HepG2 (cell line): Measurements from ENCODE around the gene CAMK1D. TPM values are rescaled to one million over a fixed set of nuclear protein-coding genes. Genes with fewer than 3 reads are reported as not detected.
A peak's percentile ranks its signal among the peaks of the same experiment; 100 is the strongest.

Experiments used
- ATAC-seq: fragments of 200-7000 bp; cut with Tn5 transposase; 3 replicates; pipeline ENCODE4 v1.9.1; 2020; ENCODE audit warnings: mild to moderate bottlenecking, moderate library complexity
- BruUV-seq: library from RNA; stranded (reverse); fragments of 400-500 nt; replicated peaks from 2 replicates; lab custom pipeline; 2021; lab: Mats Ljungman, UMichigan
- CTCF ChIA-PET: fragments of 300-600 bp; formaldehyde crosslinking; extraction: SDS; loops from one replicate; lab custom pipeline; 2021; ENCODE audit warnings: low total read pairs, inconsistent platforms, low intra/inter-chr PET ratio; lab: Yijun Ruan, JAX
- POLR2A ChIA-PET: fragments of 350-600 bp; sonication (Branson Sonifier 250); formaldehyde crosslinking; loops from one replicate; lab custom pipeline; 2020; ENCODE audit warnings: antibody characterized with exemption, inconsistent platforms; lab: Yijun Ruan, JAX
- DNase-seq: peaks from one replicate; pipeline ENCODE4 v3.0.0-alpha.2; 2015; ENCODE audit warnings: low spot score
- FAIRE-seq: peaks from 3 replicates; lab custom pipeline; 2011; peaks lifted over from hg19 to GRCh38; lab: Jason Lieb, UNC
- H2AFZ ChIP-seq: one replicate; pipeline ENCODE4 v1.6.1; 2011; ENCODE audit warnings: low read length, inconsistent platforms
- H3K27ac ChIP-seq: fragments of 300-600 bp; 3 replicates; pipeline ENCODE4 v1.8.0; 2011; ENCODE audit warnings: mixed run types, mild to moderate bottlenecking, mixed read lengths, low read length, inconsistent platforms; ENCODE audit not compliant: insufficient read depth; ENCODE audit errors: extremely low read length
- H3K27me3 ChIP-seq, 2 experiments: fragments of 200-600 bp in 1 of 2; 2 replicates in 1 of 2; 3 replicates in 1 of 2; pipeline versions ENCODE4 v1.6.0 to v1.8.0; 2011; ENCODE audit warnings: low read length in 2 of 2, mild to moderate bottlenecking in 2 of 2, moderate library complexity in 2 of 2, inconsistent platforms in 1 of 2; ENCODE audit not compliant: insufficient read depth in 2 of 2, control insufficient read depth in 1 of 2
- H3K36me3 ChIP-seq, 2 experiments: fragments of 200-600 bp in 1 of 2; replicated peaks in 1 of 2; 2 replicates in 1 of 2; 3 replicates in 1 of 2; pipeline versions ENCODE4 v1.5.1 to v1.8.0; 2011; ENCODE audit warnings: low read length in 2 of 2, inconsistent platforms in 1 of 2; ENCODE audit not compliant: insufficient read depth in 2 of 2, control insufficient read depth in 1 of 2
- H3K4me1 ChIP-seq: 2 replicates; pipeline ENCODE4 v1.5.1; 2012; ENCODE audit warnings: low read length, inconsistent platforms; ENCODE audit not compliant: insufficient read depth
- H3K4me2 ChIP-seq: 2 replicates; pipeline ENCODE4 v1.6.0; 2011; ENCODE audit warnings: low read depth, low read length, inconsistent platforms
- H3K4me3 ChIP-seq, 3 experiments: fragments of 200-600 bp in 1 of 3; sonication (generic), shearing (Covaris generic) in 1 of 3; replicated peaks in 1 of 3; 2 replicates each; pipeline ENCODE4 v1.5.1; 2011 to 2016; ENCODE audit warnings: low read length in 3 of 3, inconsistent platforms in 2 of 3, low read depth in 2 of 3, mild to moderate bottlenecking in 2 of 3, control low read depth in 1 of 3, mixed read lengths in 1 of 3; ENCODE audit not compliant: insufficient read depth in 1 of 3
- H3K79me2 ChIP-seq: one replicate; pipeline ENCODE4 v1.6.1; 2011; ENCODE audit warnings: low read length, inconsistent platforms; ENCODE audit not compliant: insufficient read depth
- H3K9ac ChIP-seq: 2 replicates; pipeline ENCODE4 v1.6.0; 2011; ENCODE audit warnings: mild to moderate bottlenecking, low read depth, low read length, inconsistent platforms; ENCODE audit not compliant: insufficient read depth
- H3K9me3 ChIP-seq: 2 replicates; pipeline ENCODE4 v1.5.1; 2012; ENCODE audit warnings: mild to moderate bottlenecking, low read length
- H4K20me1 ChIP-seq: 2 replicates; pipeline ENCODE4 v1.6.0; 2011; ENCODE audit warnings: inconsistent platforms, mild to moderate bottlenecking, low read length, moderate library complexity; ENCODE audit not compliant: insufficient read depth
- ATF7 ChIP-seq, 2 experiments: fragments of 450-650 bp in 1 of 2; sonication (generic) in 1 of 2; formaldehyde crosslinking in 1 of 2; IDR thresholded peaks; 2 replicates each; pipeline versions ENCODE4 v1.4.0 to v1.6.1; 2016 to 2020; ENCODE audit warnings: antibody characterized with exemption in 1 of 2, mild to moderate bottlenecking in 1 of 2, missing genetic modification reagents in 1 of 2
- CBX1 ChIP-seq: IDR thresholded peaks from one replicate; pipeline ENCODE4 v1.6.1; 2016; ENCODE audit warnings: antibody characterized with exemption, low read depth
- CCAR2 ChIP-seq: fragments of 200-400 bp; formaldehyde crosslinking; optimal IDR thresholded peaks from 2 replicates; pipeline ENCODE3; 2018; ENCODE audit warnings: low read depth, mild to moderate bottlenecking, low read length, moderate library complexity
- RAD21 ChIP-seq: fragments of 450-650 bp; formaldehyde crosslinking; IDR thresholded peaks from 2 replicates; pipeline ENCODE4 v1.5.0; 2020; ENCODE audit warnings: mild to moderate bottlenecking
- TMF1 ChIP-seq: sonication (generic); formaldehyde crosslinking; IDR thresholded peaks from 2 replicates; pipeline ENCODE4 v1.8.1; 2022; ENCODE audit warnings: low read depth, missing genetic modification reagents
- ZFAT ChIP-seq: sonication (generic); formaldehyde crosslinking; conservative IDR thresholded peaks from 2 replicates; pipeline ENCODE4 v1.8.1; 2023; ENCODE audit warnings: missing genetic modification reagents, inconsistent platforms
- ZNF660 ChIP-seq: sonication (generic); formaldehyde crosslinking; IDR thresholded peaks from 2 replicates; pipeline ENCODE4 v1.5.1; 2020; ENCODE audit warnings: mild to moderate bottlenecking, low read depth, missing genetic modification reagents, borderline replicate concordance
- ZNF724P ChIP-seq: sonication (generic); formaldehyde crosslinking; IDR thresholded peaks from 2 replicates; pipeline ENCODE4 v1.8.0; 2022; ENCODE audit warnings: missing genetic modification reagents, borderline replicate concordance
- ZNF75D ChIP-seq: sonication (generic); formaldehyde crosslinking; IDR thresholded peaks from 2 replicates; pipeline ENCODE4 v1.8.1; 2023; ENCODE audit warnings: missing genetic modification reagents, mild to moderate bottlenecking, borderline replicate concordance
- WGBS: methylation state at CpG from one replicate; pipeline ENCODE4 v1.1.6; 2017; ENCODE audit warnings: low lambda C conversion rate; 5-methylcytosine and 5-hydroxymethylcytosine counted together
- in situ Hi-C: cut with HindIII; loops from 2 replicates; pipeline ENCODE4 v1.10.0; 2017; ENCODE audit warnings: low pct_unique_long_range_greater_than_20kb; ENCODE audit not compliant: extremely low pct_ligation_motif_present
- intact Hi-C: fragments of 100-400 bp; cut with micrococcal nuclease; formaldehyde crosslinking; loops from one replicate; pipeline ENCODE4 v1.10.0; 2022; ENCODE audit not compliant: unreplicated experiment
- polyA plus RNA-seq, 8 experiments: library from polyadenylated mRNA; depleted of rRNA in 3 of 8; stranded (reverse) in 7 of 8; unstranded in 1 of 8; fragments of >200 nt; fragmentation: Illumina TruSeq in 4 of 8; extraction: Trizol in 4 of 8; gene quantifications; 2 replicates each; pipeline versions ENCODE4 v1.2.1 to v1.2.3, GENCODE V29; 2011 to 2016; ENCODE audit warnings: low read depth in 4 of 8, missing spikeins in 1 of 8, mixed read lengths in 1 of 8; ENCODE audit not compliant: insufficient read depth in 1 of 8
- total RNA-seq, 5 experiments: library from RNA; depleted of rRNA; stranded (reverse); fragments of >200 nt; fragmentation: Illumina TruSeq; extraction: Trizol; gene quantifications; 2 replicates each; pipeline ENCODE4 v1.2.3, GENCODE V29; 2016; ENCODE audit warnings: low read depth in 1 of 5
- TF ChIP-seq, protein P1 (sequence below): sonication (generic); formaldehyde crosslinking; IDR thresholded peaks from 2 replicates; pipeline ENCODE4 v1.9.0; 2021; ENCODE audit warnings: missing genetic modification reagents, mild to moderate bottlenecking, borderline replicate concordance
- TF ChIP-seq, protein P2 (sequence below): sonication (generic); formaldehyde crosslinking; IDR thresholded peaks from 2 replicates; pipeline ENCODE4 v1.4.0; 2020; ENCODE audit warnings: missing genetic modification reagents
- TF ChIP-seq, protein P3 (sequence below): sonication (generic); formaldehyde crosslinking; IDR thresholded peaks from 2 replicates; pipeline ENCODE4 v1.5.0; 2020; ENCODE audit warnings: missing genetic modification reagents

The CAMK1D gene
- total and polyA plus RNA-seq, 2 of the 13 experiments (the other 11 are each of a cell fraction or from before 2014, with no cell fraction given), result under 0.01 TPM; not detected in 1

DNA sequence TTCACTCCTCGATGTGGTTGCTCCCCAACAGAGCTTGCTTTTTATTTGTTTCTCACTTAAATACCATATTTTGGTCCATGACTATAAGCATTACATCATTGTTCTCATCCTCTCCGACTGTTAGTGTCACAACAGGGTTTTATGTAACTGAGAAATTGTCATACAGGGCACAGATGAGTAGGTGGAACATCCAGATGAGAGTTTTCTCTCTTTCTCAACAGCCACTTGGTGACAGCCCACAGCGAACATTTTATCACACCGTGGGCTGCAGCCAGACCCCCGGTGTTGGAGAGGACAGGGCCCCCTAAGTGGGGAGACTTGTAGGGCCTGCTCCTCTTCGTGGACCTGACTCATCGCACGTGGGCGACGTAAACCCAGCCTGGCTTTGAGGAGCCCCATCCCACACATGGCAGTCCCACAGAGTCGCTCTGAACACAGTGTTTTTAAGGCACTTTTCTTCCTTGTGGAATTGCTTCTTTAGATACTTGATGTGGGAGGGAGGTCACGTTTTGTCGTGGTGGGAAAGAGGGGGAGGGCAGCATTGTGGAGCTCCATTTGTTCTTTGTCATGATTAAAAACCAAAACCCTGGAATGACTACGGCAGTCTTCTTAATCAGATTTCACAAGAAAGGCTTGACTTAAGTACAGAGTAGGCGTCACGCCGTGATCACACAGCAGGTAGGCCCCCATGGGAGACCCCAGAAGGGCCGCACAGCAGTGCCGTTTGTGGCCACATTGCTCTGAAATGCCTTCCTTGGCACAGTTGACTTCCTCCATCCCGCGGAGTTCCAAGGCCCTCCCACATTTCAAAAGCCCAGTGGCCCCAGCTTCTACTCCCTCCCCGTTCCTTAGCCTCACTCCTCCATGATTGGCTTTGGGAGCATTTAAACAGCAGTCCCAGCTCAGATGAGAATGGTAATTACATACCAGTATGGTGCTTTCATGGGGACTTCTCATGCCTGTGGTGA is 431.6 kb downstream of the CAMK1D start:
- ChIA-PET POLR2A (no interaction called here), CTCF (no interaction called here)
- intact Hi-C loops, result no loop called here
- Histone ChIP-seq H3K79me2 (no peaks in the 10 kb centered on the region), H3K36me3 (no peaks in the 10 kb centered on the region), H3K4me1 (no peaks in the 10 kb centered on the region), H3K27me3 (peaks cover 0 to 2% of the 10 kb centered on the region in 2 experiments; a peak in 2 of 5 replicates), H3K9me3 (no peaks in the 10 kb centered on the region), H2AFZ (no peak overlapping the region), H3K9ac (no peak overlapping the region), H3K4me3 (no peak overlapping the region), H4K20me1 (no peaks in the 10 kb centered on the region), H3K4me2 (no peak overlapping the region), H3K27ac (no peak overlapping the region)
- ATAC-seq, result no peak
- in situ Hi-C loops, result no loop called here
- no peak for FAIRE-seq
- no peak for DNase-seq
- no TSS peak for BruUV-seq
- 39% methylated on average over 22 of the region's 22 CpGs for WGBS
- TF ChIP-seq CCAR2 (no peak), ATF7 (IDR thresholded peaks at IDR 0.05) (peak; percentile 51; the same call in 1 of the 2 replicates), ATF7 (CRISPR knock-in tag; IDR thresholded peaks at IDR 0.05) (no peak)

DNA sequence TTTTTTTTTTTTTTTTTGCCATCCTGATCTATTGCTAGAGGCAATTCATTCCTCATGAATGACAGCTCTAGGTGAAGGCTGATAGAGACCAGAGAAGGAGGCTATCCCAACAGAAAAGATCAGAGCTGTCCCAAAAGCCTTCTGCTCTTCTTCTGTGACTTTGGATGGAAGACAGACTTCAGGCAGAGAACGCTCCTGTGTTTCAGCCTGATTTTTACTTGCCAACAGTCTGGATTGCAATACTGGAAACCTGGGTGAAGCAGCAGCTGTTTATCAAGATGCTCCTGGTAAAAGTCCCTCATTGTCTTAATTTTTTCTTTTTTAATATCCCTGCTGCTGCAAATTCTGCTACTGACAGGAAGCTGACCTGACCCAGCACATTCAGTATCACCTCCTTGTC is 432.6 kb downstream of the CAMK1D start:
- H3K9me3 ChIP-seq, result no peaks in the 10 kb centered on the region
- no TSS peak for BruUV-seq
- H3K27ac ChIP-seq, result no peak overlapping the region
- H3K4me3 ChIP-seq, result no peak overlapping the region
- no peaks in the 10 kb centered on the region for H3K79me2 ChIP-seq
- ATAC-seq (no peak), DNase-seq (no peak), FAIRE-seq (no peak)
- 0% methylated on average over 1 of the region's 1 CpG for WGBS
- in situ Hi-C loops (no loop called here), intact Hi-C loops (loop anchor here (1.0 kb wide), 1 partner anchor 120 kb away; no protein-coding TSS in a partner anchor)
- ChIA-PET CTCF (interaction anchor here (1.1 kb wide), 1 partner anchor 293 kb away, joined by 5 read pairs; no protein-coding TSS in a partner anchor), POLR2A (no interaction called here)
- no peaks in the 10 kb centered on the region for H3K4me1 ChIP-seq
- H3K9ac ChIP-seq, result no peak overlapping the region
- no peaks in the 10 kb centered on the region for H4K20me1 ChIP-seq
- H2AFZ ChIP-seq, result no peak overlapping the region
- H3K36me3 ChIP-seq, result no peaks in the 10 kb centered on the region
- TF ChIP-seq TMF1 (CRISPR knock-in tag) (no peak), ZNF660 (no peak), ZNF724P (CRISPR knock-in tag) (no peak), RAD21 (CRISPR knock-in tag) (no peak), ZFAT (no peak), CBX1 (no peak), ZNF75D (CRISPR knock-in tag) (no peak)
- TF ChIP-seq, protein P1, sequence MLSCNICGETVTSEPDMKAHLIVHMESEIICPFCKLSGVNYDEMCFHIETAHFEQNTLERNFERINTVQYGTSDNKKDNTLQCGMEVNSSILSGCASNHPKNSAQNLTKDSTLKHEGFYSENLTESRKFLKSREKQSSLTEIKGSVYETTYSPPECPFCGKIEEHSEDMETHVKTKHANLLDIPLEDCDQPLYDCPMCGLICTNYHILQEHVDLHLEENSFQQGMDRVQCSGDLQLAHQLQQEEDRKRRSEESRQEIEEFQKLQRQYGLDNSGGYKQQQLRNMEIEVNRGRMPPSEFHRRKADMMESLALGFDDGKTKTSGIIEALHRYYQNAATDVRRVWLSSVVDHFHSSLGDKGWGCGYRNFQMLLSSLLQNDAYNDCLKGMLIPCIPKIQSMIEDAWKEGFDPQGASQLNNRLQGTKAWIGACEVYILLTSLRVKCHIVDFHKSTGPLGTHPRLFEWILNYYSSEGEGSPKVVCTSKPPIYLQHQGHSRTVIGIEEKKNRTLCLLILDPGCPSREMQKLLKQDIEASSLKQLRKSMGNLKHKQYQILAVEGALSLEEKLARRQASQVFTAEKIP (CRISPR knock-in tag), result no peak
- TF ChIP-seq, protein P2, sequence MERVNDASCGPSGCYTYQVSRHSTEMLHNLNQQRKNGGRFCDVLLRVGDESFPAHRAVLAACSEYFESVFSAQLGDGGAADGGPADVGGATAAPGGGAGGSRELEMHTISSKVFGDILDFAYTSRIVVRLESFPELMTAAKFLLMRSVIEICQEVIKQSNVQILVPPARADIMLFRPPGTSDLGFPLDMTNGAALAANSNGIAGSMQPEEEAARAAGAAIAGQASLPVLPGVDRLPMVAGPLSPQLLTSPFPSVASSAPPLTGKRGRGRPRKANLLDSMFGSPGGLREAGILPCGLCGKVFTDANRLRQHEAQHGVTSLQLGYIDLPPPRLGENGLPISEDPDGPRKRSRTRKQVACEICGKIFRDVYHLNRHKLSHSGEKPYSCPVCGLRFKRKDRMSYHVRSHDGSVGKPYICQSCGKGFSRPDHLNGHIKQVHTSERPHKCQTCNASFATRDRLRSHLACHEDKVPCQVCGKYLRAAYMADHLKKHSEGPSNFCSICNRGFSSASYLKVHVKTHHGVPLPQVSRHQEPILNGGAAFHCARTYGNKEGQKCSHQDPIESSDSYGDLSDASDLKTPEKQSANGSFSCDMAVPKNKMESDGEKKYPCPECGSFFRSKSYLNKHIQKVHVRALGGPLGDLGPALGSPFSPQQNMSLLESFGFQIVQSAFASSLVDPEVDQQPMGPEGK (CRISPR knock-in tag), result no peak
- TF ChIP-seq, protein P3, sequence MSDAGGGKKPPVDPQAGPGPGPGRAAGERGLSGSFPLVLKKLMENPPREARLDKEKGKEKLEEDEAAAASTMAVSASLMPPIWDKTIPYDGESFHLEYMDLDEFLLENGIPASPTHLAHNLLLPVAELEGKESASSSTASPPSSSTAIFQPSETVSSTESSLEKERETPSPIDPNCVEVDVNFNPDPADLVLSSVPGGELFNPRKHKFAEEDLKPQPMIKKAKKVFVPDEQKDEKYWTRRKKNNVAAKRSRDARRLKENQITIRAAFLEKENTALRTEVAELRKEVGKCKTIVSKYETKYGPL (CRISPR knock-in tag), result no peak
- no peak overlapping the region for H3K4me2 ChIP-seq
- H3K27me3 ChIP-seq, result peaks cover 0 to 2% of the 10 kb centered on the region in 2 experiments; a peak in 2 of 5 replicates
